KBM-7 (cell line): ENCODE measurements around the gene KLF4.

Experiments used
- DNase-seq: peaks from one replicate; pipeline ENCODE4 v3.0.0-alpha.2; 2015
- in situ Hi-C: fragments of 300-500 bp; cut with MboI; formaldehyde crosslinking; loops from 2 replicates; pipeline ENCODE4 v1.14.3; 2020; ENCODE audit warnings: low sequenced_read_pairs, low pct_unique_long_range_greater_than_20kb, mixed read lengths

Gene KLF4

GRCh38 chr9:107489144-107489673 lies 360 bp downstream of the KLF4 start:
- in situ Hi-C loops, result no loop called here
- DNase-seq, result peak; percentile 40

GRCh38 chr9:107488375-107489143 lies 1.0 kb downstream of the KLF4 start:
- no peak for DNase-seq
- in situ Hi-C loops, result no loop called here

GRCh38 chr9:107487521-107488374 lies 1.8 kb downstream of the KLF4 start:
- in situ Hi-C loops, result no loop called here

GRCh38 chr9:107486674-107487520 lies 2.7 kb downstream of the KLF4 start:
- no peak for DNase-seq
- in situ Hi-C loops, result no loop called here

More at GRCh38 chr9:107487521-107488374, 1.8 kb downstream of the KLF4 start:
- DNase-seq, result peak; percentile 24

- in situ Hi-C loops, result no loop called here
- no peak for DNase-seq
These were observed 4.0 kb downstream of the KLF4 start for GRCh38 chr9:107485458-107486043.

- in situ Hi-C loops, result no loop called here
- peak; percentile 58 for DNase-seq
These were observed 5.3 kb downstream of the KLF4 start for GRCh38 chr9:107484117-107484723.

GRCh38 chr9:107483666-107484065 lies 5.9 kb downstream of the KLF4 start:
- no peak for DNase-seq
- in situ Hi-C loops, result no loop called here

GRCh38 chr9:107481035-107481434 lies 8.5 kb downstream of the KLF4 start:
- DNase-seq, result no peak
- in situ Hi-C loops, result no loop called here

- peak; percentile 51 for DNase-seq
- in situ Hi-C loops, result no loop called here
These were observed 9.2 kb downstream of the KLF4 start for GRCh38 chr9:107480386-107480789.

GRCh38 chr9:107478805-107479204 lies 10.8 kb downstream of the KLF4 start:
- in situ Hi-C loops, result no loop called here

GRCh38 chr9:107474124-107474523 lies 15.4 kb downstream of the KLF4 start:
- no peak for DNase-seq
- in situ Hi-C loops, result no loop called here

More at GRCh38 chr9:107478805-107479204, 10.8 kb downstream of the KLF4 start:
- no peak for DNase-seq

GRCh38 chr9:107472581-107473340 lies 16.8 kb downstream of the KLF4 start:
- DNase-seq, result no peak
- in situ Hi-C loops, result no loop called here

GRCh38 chr9:107471552-107471951 lies 18.0 kb downstream of the KLF4 start:
- no peak for DNase-seq
- in situ Hi-C loops, result no loop called here

GRCh38 chr9:107467416-107467815 lies 22.2 kb downstream of the KLF4 start:
- in situ Hi-C loops, result no loop called here
- DNase-seq, result no peak

- DNase-seq, result no peak
- in situ Hi-C loops, result no loop called here
These were observed 22.7 kb downstream of the KLF4 start for GRCh38 chr9:107466826-107467225.

- in situ Hi-C loops, result no loop called here
- peak; percentile 54 for DNase-seq
These were observed 23.8 kb downstream of the KLF4 start for GRCh38 chr9:107465467-107466451.

GRCh38 chr9:107464516-107464915 lies 25.1 kb downstream of the KLF4 start:
- DNase-seq, result no peak
- in situ Hi-C loops, result no loop called here
